Activated T-cell treated with anti-CD3 and anti-CD28 coated beads for 24 hours (primary cell): ENCODE measurements around the gene HTRA2.

Experiments
- DNase-seq: peaks from one replicate; pipeline ENCODE4 v3.0.0-alpha.2; 2020; ENCODE audit warnings: low read depth

The HTRA2 gene

GRCh38 chr2:74515981-74516633 is 13.6 kb upstream of the HTRA2 start:
- DNase-seq, result peak; percentile 72

GRCh38 chr2:74516650-74517049 is 13.1 kb upstream of the HTRA2 start:
- DNase-seq, result no peak

- DNase-seq, result no peak
Observed at GRCh38 chr2:74522516-74522915, 7.2 kb upstream of the HTRA2 start.

GRCh38 chr2:74524005-74524404 is 5.7 kb upstream of the HTRA2 start:
- DNase-seq, result no peak

GRCh38 chr2:74524955-74525716 is 4.6 kb upstream of the HTRA2 start:
- no peak for DNase-seq

GRCh38 chr2:74525717-74526648 is 3.8 kb upstream of the HTRA2 start, which contains the start of gene DQX1:
DQX1 (minus strand) TSS chr2:74526231; CDS start chr2:74525729, 502 bp downstream.
- no peak for DNase-seq

- DNase-seq, result no peak
Observed at GRCh38 chr2:74526649-74527230, 3.0 kb upstream of the HTRA2 start.

- DNase-seq, result no peak
Observed at GRCh38 chr2:74527741-74528140, 2.0 kb upstream of the HTRA2 start.

- no peak for DNase-seq
Observed at GRCh38 chr2:74528600-74529356, 955 bp upstream of the HTRA2 start.

- no peak for DNase-seq
Observed at GRCh38 chr2:74530239-74531187, 780 bp downstream of the HTRA2 start.

GRCh38 chr2:74531666-74532065 is 1.9 kb downstream of the HTRA2 start:
- no peak for DNase-seq

GRCh38 chr2:74532222-74532621 is 2.5 kb downstream of the HTRA2 start:
- no peak for DNase-seq

- DNase-seq, result no peak
Observed at GRCh38 chr2:74533464-74533863, 3.7 kb downstream of the HTRA2 start.

- no peak for DNase-seq
Observed at GRCh38 chr2:74534411-74534810, 4.7 kb downstream of the HTRA2 start.

GRCh38 chr2:74535440-74535965 is 5.8 kb downstream of the HTRA2 start:
- no peak for DNase-seq

- DNase-seq, result no peak
Observed at GRCh38 chr2:74536166-74536950, 6.6 kb downstream of the HTRA2 start.

GRCh38 chr2:74537140-74537539 is 7.4 kb downstream of the HTRA2 start:
- DNase-seq, result no peak

GRCh38 chr2:74538881-74539339 is 9.2 kb downstream of the HTRA2 start:
- DNase-seq, result no peak

GRCh38 chr2:74540291-74540690 is 10.6 kb downstream of the HTRA2 start:
- DNase-seq, result no peak
